MM.1S (cell line): Measurements from ENCODE around the gene DSN1.

Experiments used
- CTCF ChIP-seq: fragments of 300-600 bp; sonication (generic); IDR thresholded peaks from 2 replicates; pipeline ENCODE4 v1.5.1; 2016; ENCODE audit warnings: antibody characterized with exemption, low read length, mixed read lengths
- EZH2 ChIP-seq: fragments of 300-600 bp; sonication (generic); optimal IDR thresholded peaks from 2 replicates; pipeline ENCODE3; 2017; ENCODE audit warnings: low read depth, mild to moderate bottlenecking, antibody characterized with exemption, low read length, mixed read lengths
- EZH2phosphoT487 ChIP-seq: fragments of 300-600 bp; sonication (generic); IDR thresholded peaks from 2 replicates; pipeline ENCODE4 v1.6.1; 2018; ENCODE audit warnings: antibody characterized with exemption, low read length

GRCh38 chr20:36785308-36785707 lies 11.7 kb upstream of the DSN1 start:
- no peak for TF ChIP-seq CTCF
- TF ChIP-seq EZH2phosphoT487 = no peak
- no peak for TF ChIP-seq EZH2
